Activated naive CD8-positive, alpha-beta T cell treated with anti-CD3 and anti-CD28 coated beads for 36 hours (primary cell): ENCODE results near the gene KIR2DL3. TPM values are rescaled to one million over a fixed set of nuclear protein-coding genes. Genes with fewer than 3 reads are reported as not detected.

ENCODE experiments used
- total RNA-seq, 2 experiments: library from RNA; stranded (reverse); gene quantifications; one replicate each; pipeline ENCODE4 v1.2.3, GENCODE V29; 2021

KIR2DL3 gene
- total RNA-seq, 2 experiments from 2014 or later = not detected

Other genes starting within 250 kb of the KIR2DL3 start
- 1 to 10 TPM; 1.8 to 2.4 TPM for gene LAIR2, start 235.7 kb upstream of the KIR2DL3 start, total RNA-seq
- gene LILRA2, start 164.7 kb upstream of the KIR2DL3 start, total RNA-seq = not detected
- gene LILRA1, start 144.9 kb upstream of the KIR2DL3 start, total RNA-seq = not detected
- under 1 TPM; 0.25 to 0.72 TPM for gene LILRB1, start 108.0 kb upstream of the KIR2DL3 start, total RNA-seq
- gene LILRB4, start 75.5 kb upstream of the KIR2DL3 start, total RNA-seq = not detected
- not detected for gene KIR3DL3, start 14.1 kb upstream of the KIR2DL3 start, total RNA-seq
- gene KIR2DL1, start 31.3 kb downstream of the KIR2DL3 start, total RNA-seq = not detected
- not detected for gene KIR2DL4, start 65.1 kb downstream of the KIR2DL3 start, total RNA-seq
- gene KIR3DL1, start 78.0 kb downstream of the KIR2DL3 start, total RNA-seq = not detected
- gene KIR2DS4, start 94.2 kb downstream of the KIR2DL3 start, total RNA-seq = under 1 TPM in 1 of 2 experiments, not detected in 1; 0.14 TPM
- gene KIR3DL2, start 111.9 kb downstream of the KIR2DL3 start, total RNA-seq = under 1 TPM in 1 of 2 experiments, not detected in 1; 0.18 TPM
- not detected for gene FCAR, start 135.7 kb downstream of the KIR2DL3 start, total RNA-seq
- under 1 TPM in 1 of 2 experiments, not detected in 1; 0.43 TPM for gene NCR1, start 167.6 kb downstream of the KIR2DL3 start, total RNA-seq
- gene NLRP7, start 209.0 kb downstream of the KIR2DL3 start, total RNA-seq = not detected
- gene NLRP2, start 227.9 kb downstream of the KIR2DL3 start, total RNA-seq = 10 to 100 TPM; 19.9 to 20.8 TPM